Amniotic stem cell (primary cell): Measurements from ENCODE around the gene DENND1A.
"Not testable (repeated sequence)": the region's sequence is repeated elsewhere in the genome, so short reads cannot be mapped to it uniquely, and the experiment has no call there.

Experiments
- DNase-seq: peaks from one replicate; lab custom pipeline; 2025; lab: John Stamatoyannopoulos, UW

Gene DENND1A

GRCh38 chr9:123821619-123822018 is 108.3 kb downstream of the DENND1A start:
- DNase-seq = no peak

- DNase-seq = no peak
Measured at GRCh38 chr9:123820139-123820538, 109.8 kb downstream of the DENND1A start.

DNA sequence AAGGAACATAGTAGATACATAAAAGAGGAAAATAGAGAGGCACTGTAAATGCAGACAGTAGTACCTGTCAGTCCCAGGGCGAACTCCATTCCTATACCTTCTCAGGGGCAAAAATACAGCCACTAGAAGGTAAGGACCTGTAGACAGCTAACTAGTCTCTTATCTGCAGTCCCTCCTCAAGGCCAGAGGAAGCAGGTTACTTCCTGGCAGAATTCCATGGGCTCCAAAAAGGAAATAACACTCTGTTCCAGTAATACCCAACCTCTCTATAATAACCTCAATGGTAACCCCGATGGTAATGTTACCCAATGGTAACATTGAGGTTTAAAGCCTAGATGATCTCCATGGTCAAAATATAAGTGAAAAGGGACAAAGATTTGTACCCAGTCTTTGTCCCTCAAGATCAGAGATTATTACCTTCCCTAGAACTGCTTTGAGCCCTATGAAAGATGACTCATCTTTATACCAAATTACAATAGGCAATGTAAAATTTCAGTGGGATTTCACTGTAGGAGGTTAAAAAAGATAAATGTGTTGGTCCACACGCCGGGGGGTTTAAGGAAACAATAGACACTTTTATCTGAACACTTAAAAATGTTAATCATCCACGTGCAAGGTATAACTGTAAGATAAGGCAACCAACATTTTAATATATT is 113.0 kb downstream of the DENND1A start:
- no peak for DNase-seq

DNA sequence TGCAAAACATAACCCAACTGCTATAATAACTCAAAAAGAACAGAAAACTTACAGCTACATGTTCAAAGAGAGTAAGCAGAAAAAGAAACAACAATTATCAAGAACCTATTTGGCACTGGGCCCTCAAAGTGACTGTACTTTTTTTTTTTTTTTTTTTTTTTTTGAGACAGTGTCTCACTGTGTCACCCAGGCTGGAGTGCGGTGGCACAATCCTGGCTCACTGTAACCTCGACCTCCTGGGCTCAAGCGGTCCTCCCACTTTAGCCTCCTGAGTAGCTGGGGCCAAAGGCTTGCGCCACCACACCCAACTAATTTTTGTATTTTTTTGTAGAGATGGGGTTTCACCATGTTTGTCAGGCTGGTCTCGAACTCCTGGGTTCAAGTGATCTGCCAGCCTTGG is 114.1 kb downstream of the DENND1A start:
- not testable (repeated sequence) for DNase-seq

GRCh38 chr9:123814496-123814895 is 115.4 kb downstream of the DENND1A start:
- DNase-seq = no peak

- no peak for DNase-seq
Measured at GRCh38 chr9:123812984-123813383, 116.9 kb downstream of the DENND1A start.

GRCh38 chr9:123807251-123807650 is 122.7 kb downstream of the DENND1A start:
- no peak for DNase-seq

GRCh38 chr9:123806829-123807228 is 123.1 kb downstream of the DENND1A start:
- no peak for DNase-seq

- DNase-seq = no peak
Measured at GRCh38 chr9:123798195-123798594, 131.7 kb downstream of the DENND1A start.

GRCh38 chr9:123796618-123797484 is 133.1 kb downstream of the DENND1A start:
- no peak for DNase-seq

DNA sequence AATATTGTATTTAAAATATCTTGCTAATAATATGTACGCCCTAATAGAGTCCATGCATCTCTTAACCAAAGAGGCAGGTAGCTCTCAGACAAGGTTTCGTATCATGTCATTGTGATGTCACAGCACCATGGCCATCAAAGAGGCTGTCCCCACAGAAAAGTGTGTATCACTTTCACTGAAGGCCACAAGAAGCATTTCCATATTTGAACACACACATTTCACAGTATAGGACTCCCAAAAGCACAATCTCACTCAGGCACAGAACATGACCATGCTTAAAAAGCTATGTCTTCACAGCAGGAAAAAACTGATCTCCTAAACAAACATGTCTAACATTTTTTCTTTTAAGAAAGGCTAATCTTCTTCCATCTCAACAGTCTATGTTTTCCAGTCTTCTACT is 133.8 kb downstream of the DENND1A start:
- DNase-seq = no peak

- no peak for DNase-seq
Measured at GRCh38 chr9:123795336-123795735, 134.6 kb downstream of the DENND1A start.

- DNase-seq = no peak
Measured at GRCh38 chr9:123792501-123792900, 137.4 kb downstream of the DENND1A start.

GRCh38 chr9:123789554-123790292 is 140.2 kb downstream of the DENND1A start:
- no peak for DNase-seq

DNA sequence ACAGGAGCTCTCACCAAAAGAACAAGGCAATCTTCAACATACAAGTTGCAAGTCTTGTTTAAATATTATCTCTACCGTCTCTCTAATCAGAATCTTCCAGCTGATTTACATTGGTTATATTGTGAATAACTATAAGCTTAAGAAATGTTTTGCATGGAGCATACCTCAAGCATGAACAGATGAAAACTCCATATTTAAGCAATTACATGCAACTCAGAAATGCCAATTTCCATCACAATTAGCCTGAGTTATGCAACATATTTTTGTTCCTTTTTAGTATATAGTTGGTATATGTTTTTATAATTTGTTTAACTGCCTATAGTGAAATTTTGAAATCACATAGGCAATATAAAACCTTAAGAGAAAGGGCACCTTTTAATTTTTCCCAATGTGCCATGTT is 142.5 kb downstream of the DENND1A start:
- no peak for DNase-seq

- DNase-seq = peak; percentile 45
Measured at GRCh38 chr9:123784518-123784917, 145.4 kb downstream of the DENND1A start.

- no peak for DNase-seq
Measured at GRCh38 chr9:123778232-123778902, 151.6 kb downstream of the DENND1A start.

GRCh38 chr9:123776708-123777537 is 153.0 kb downstream of the DENND1A start:
- DNase-seq = no peak

DNA sequence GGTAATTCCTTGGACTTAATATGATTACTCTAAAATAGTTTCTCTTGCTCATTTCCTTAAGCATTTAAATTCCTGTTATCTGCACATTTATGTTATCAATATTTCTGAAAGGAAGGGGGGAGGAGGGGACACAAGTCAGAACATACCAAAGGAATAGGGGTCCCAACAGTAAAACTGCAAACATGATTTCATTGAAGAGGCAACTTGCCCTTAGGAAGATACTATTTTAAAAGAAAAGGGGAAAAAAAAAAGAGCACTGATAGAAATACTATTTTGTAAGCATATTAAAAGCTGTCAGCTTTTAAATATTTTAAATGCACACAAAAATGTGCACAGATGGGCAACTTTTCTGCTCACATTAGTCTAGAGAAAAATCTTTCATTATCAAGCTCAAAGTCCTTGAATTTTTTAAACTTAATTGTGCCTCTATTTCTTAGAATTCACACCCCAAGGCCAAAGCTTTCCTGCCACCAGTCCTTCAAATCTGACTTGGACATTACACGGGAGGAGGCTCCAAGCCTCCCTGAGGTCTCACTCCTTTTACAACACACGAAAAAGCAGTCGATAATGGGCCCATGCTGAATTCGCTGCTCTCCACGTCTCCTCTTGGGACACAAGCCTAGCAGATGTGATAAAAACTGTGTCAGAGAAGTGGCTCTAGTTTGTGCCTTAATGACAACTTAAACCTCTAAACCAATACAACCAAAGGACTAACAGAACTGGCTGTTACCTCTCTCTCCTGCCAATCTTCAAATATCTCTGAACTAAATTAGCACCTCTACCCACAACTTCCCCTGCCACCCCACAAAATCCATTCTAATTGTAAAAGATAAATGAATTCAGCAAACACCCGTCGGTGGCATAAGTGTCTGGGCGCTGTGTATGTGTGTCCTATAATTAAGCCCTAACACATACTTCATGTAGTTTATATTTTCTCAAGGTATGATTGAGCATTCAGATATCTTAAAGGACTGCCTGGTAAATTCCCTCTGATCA is 154.3 kb downstream of the DENND1A start:
- no peak for DNase-seq

GRCh38 chr9:123773783-123774182 is 156.1 kb downstream of the DENND1A start:
- no peak for DNase-seq
